LNCaP clone FGC (cell line): ENCODE results near the gene ANO6.
A peak's percentile ranks its signal among the peaks of the same experiment; 100 is the strongest.
"Not testable (repeated sequence)": the region's sequence is repeated elsewhere in the genome, so short reads cannot be mapped to it uniquely, and the experiment has no call there.

Experiments
- DNase-seq: peaks from one replicate; pipeline ENCODE4 v3.0.0-alpha.2; 2011; ENCODE audit warnings: low read depth
- H3K4me3 ChIP-seq: 2 replicates; pipeline ENCODE4 v1.5.1; 2011; ENCODE audit warnings: mild to moderate bottlenecking, low read depth, low read length, control low read depth
- CTCF ChIP-seq: IDR thresholded peaks from 2 replicates; pipeline ENCODE4 v1.5.1; 2012; ENCODE audit warnings: mild to moderate bottlenecking; ENCODE audit not compliant: control insufficient read depth, insufficient read depth; ENCODE audit errors: extremely low read depth

ANO6 gene, protein sequence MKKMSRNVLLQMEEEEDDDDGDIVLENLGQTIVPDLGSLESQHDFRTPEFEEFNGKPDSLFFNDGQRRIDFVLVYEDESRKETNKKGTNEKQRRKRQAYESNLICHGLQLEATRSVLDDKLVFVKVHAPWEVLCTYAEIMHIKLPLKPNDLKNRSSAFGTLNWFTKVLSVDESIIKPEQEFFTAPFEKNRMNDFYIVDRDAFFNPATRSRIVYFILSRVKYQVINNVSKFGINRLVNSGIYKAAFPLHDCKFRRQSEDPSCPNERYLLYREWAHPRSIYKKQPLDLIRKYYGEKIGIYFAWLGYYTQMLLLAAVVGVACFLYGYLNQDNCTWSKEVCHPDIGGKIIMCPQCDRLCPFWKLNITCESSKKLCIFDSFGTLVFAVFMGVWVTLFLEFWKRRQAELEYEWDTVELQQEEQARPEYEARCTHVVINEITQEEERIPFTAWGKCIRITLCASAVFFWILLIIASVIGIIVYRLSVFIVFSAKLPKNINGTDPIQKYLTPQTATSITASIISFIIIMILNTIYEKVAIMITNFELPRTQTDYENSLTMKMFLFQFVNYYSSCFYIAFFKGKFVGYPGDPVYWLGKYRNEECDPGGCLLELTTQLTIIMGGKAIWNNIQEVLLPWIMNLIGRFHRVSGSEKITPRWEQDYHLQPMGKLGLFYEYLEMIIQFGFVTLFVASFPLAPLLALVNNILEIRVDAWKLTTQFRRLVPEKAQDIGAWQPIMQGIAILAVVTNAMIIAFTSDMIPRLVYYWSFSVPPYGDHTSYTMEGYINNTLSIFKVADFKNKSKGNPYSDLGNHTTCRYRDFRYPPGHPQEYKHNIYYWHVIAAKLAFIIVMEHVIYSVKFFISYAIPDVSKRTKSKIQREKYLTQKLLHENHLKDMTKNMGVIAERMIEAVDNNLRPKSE

GRCh38 chr12:45215419-45216229, at the start of gene ANO6:
ANO6 (plus strand) TSS chr12:45216095; CDS start chr12:45216322, 227 bp downstream.
- peak within 1 kb of the TSS; percentile 84 for H3K4me3 ChIP-seq
- DNase-seq, result peak; percentile 61
- peak; percentile 32; the same call in 1 of the 2 replicates for TF ChIP-seq CTCF

DNA sequence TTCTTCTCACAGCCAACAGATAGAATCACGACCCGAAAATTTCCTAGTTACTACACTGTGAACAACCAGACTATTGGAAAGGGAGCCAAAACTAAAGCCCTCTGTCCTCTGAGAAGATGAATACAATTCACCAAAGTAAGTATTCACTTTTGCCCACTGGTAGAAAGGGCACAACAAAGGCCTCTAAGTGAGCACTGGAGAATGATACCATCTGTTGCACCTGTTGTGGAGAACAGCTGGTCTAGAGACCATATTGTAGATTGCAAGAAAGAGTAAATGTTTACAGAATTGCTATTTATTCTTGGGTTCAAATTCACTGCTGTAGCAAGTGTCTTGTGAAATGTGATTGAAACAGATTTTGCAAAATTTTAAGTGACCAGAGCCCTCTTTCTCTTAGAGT, 46.9 kb upstream of the ANO6 start:
- DNase-seq, result no peak
- no peak for TF ChIP-seq CTCF
- H3K4me3 ChIP-seq, result no peak overlapping the region

DNA sequence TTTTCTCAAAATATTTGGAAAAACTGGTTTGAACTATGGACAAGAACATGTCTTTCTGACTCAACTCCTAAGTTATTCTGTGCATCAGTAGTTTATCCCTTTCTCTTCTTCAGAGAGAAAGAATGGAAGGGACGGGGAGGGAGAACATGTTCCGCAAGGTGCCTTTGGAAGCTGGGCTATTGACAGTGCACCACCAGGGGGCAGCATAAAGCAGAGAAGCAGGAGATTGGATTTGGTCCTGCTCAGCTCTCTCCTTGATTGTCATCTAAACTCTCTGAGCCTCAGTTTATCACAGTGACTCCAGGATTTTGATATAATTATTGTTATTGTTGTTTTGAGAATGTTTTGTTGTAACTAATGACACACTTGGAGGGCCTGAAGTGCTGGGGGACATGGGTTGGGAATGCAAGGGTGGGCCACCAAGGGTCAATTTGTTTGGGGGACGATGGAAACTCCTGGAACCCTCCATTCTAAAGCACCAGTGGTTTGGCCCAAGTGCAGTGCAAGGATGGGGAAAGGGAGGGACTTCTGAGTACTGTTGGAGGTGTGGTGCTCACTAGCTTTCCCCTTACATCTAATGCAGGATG, 45.3 kb upstream of the ANO6 start:
- peak; percentile 92 for TF ChIP-seq CTCF
- DNase-seq, result peak; percentile 50
- H3K4me3 ChIP-seq, result no peak overlapping the region

- DNase-seq, H3K4me3 ChIP-seq: not testable (repeated sequence)
- TF ChIP-seq CTCF, result peak; percentile 9; the same call in 1 of the 2 replicates
These were observed 42.6 kb upstream of the ANO6 start for GRCh38 chr12:45173293-45173692.

DNA sequence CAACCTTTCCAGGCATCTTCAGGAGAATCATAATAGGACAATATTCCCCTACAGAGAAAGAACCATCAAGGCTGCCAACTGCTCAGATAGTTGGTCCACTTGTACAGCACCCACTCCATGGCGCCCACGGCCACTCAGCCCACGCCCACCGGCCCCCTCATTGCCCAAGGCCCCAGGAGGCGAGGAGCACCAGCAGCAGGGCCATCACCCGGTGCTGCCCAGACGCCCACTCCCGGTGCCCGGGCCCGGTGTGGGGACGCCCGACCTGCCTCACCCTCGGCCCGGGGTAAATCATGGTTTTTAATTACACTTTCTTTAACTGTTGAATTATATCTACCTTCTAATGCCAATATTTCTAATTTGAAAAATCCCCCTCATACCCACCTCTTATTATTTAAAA, 41.3 kb upstream of the ANO6 start:
- DNase-seq, result no peak
- H3K4me3 ChIP-seq, result no peak overlapping the region
- TF ChIP-seq CTCF, result no peak

DNA sequence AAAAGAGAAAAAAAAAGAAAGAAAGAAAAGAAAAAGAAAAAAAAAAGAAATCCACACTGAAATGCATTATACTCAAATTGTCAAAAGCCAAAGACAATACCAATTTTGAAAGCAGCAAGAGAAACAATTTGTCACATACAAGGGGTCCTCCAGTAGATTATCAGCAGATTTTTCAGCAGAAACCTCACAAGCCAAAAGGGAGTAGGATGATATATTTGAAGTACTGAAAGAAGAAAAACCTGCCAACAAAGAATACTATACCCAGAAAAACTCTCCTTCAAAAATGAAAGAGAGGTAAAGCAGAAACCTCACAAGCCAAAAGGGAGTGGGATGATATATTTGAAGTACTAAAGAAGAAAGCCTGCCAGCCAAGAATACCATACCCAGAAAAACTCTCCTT, 37.1 kb upstream of the ANO6 start:
- H3K4me3 ChIP-seq, result no peak overlapping the region
- no peak for TF ChIP-seq CTCF
- DNase-seq, result no peak
